Measurements from ENCODE around the gene NRXN3.

DNA sequence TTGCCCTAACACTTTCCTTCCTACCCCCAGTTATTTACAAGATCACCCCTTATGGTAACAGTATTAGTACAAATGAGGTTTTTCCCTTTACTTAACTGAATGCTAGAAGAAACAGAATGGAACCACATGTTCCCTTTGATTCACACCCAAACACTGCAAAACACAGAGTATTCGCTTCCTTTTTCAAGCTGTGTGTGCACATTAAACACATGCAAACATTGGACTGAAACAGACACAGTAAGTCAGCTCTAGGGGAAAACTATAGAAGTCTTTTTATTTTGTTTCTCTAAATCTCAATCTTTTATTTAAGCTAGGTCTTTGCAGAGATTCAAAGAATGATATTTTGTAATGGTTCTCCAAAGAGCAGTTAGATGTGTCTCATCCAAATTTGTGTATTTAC lies 1312.7 kb downstream of the NRXN3 start:
- TF ChIP-seq CTCF (conservative IDR thresholded peaks at IDR 0.05 in 1 of 2, IDR thresholded peaks at IDR 0.05 in 1 of 2; ENCODE audit: low read depth in 1 of 2, low read length in 2 of 2) (no peak), EZH2 (IDR thresholded peaks at IDR 0.05; ENCODE audit: low read length, missing control alignments) (no peak)

All from fibroblast of lung (primary cell).